Prostate gland (tissue), 2 donors: Measurements from ENCODE around the gene SYT13. TPM values are rescaled to one million over a fixed set of nuclear protein-coding genes. Genes with fewer than 3 reads are reported as not detected.

Source experiments
- DNase-seq: peaks from one replicate; pipeline ENCODE4 v3.0.0-alpha.2; 2019; ENCODE audit warnings: low spot score
- H3K27ac ChIP-seq, 2 donors: fragments of 200-600 bp; sonication (generic); 2 replicates each; pipeline ENCODE4 v1.5.1; 2017 to 2019
- H3K27me3 ChIP-seq: fragments of 200-600 bp; sonication (generic); replicated peaks from 2 replicates; pipeline ENCODE4 v1.5.1; 2019; ENCODE audit not compliant: insufficient read depth
- H3K36me3 ChIP-seq, 2 donors: fragments of 200-600 bp; sonication (generic); 1 replicate in 1 of 2; 2 replicates in 1 of 2; pipeline versions ENCODE4 v1.5.1 to v1.8.1; 2017 to 2019
- H3K4me1 ChIP-seq: fragments of 200-600 bp; sonication (generic); replicated peaks from 2 replicates; pipeline ENCODE4 v1.5.1; 2019
- H3K4me3 ChIP-seq, 2 donors: fragments of 200-600 bp; sonication (generic); 2 replicates each; pipeline ENCODE4 v1.5.1; 2017 to 2019
- H3K9me3 ChIP-seq: fragments of 200-600 bp; sonication (generic); 2 replicates; pipeline ENCODE4 v1.5.1; 2017
- POLR2A ChIP-seq: fragments of 450-650 bp; IDR thresholded peaks from one replicate; pipeline ENCODE4 v1.6.1; 2016; ENCODE audit warnings: antibody characterized with exemption, mild to moderate bottlenecking
- POLR2AphosphoS5 ChIP-seq: sonication (generic); formaldehyde crosslinking; IDR thresholded peaks from one replicate; pipeline ENCODE4 v1.6.1; 2017; ENCODE audit warnings: antibody characterized with exemption
- WGBS: methylation state at CpG from one replicate; pipeline ENCODE4 v1.1.5; 2018; 5-methylcytosine and 5-hydroxymethylcytosine counted together
- intact Hi-C: fragments of 100-400 bp; cut with DNase I; formaldehyde crosslinking; loops from one replicate; pipeline ENCODE4 v1.14.2; 2022
- total RNA-seq, 2 donors: library from RNA; depleted of rRNA; stranded (reverse); fragments of >200 nt; gene quantifications; one replicate each; pipeline ENCODE4 v1.1.0, GENCODE V29; 2016
- TF ChIP-seq, protein P1 (sequence below), 4 experiments: fragments of 200-600 bp in 2 of 4; fragments of 450-650 bp in 2 of 4; sonication (generic) in 2 of 4; IDR thresholded peaks; 1 replicate in 3 of 4; 2 replicates in 1 of 4; pipeline ENCODE4 v1.5.1; 2016 to 2019; ENCODE audit warnings: antibody characterized with exemption in 4 of 4, mild to moderate bottlenecking in 2 of 4, moderate library complexity in 2 of 4

SYT13 gene
- total RNA-seq, 2 donors from 2014 or later: 0.80 to 4.8 TPM

GRCh38 chr11:45260071-45260470 is 26.1 kb downstream of the SYT13 start:
- no peaks in the 10 kb centered on the region for H3K27me3 ChIP-seq
- H3K4me1 ChIP-seq: no peaks in the 10 kb centered on the region
- no peak for TF ChIP-seq POLR2A
- TF ChIP-seq, protein P1, sequence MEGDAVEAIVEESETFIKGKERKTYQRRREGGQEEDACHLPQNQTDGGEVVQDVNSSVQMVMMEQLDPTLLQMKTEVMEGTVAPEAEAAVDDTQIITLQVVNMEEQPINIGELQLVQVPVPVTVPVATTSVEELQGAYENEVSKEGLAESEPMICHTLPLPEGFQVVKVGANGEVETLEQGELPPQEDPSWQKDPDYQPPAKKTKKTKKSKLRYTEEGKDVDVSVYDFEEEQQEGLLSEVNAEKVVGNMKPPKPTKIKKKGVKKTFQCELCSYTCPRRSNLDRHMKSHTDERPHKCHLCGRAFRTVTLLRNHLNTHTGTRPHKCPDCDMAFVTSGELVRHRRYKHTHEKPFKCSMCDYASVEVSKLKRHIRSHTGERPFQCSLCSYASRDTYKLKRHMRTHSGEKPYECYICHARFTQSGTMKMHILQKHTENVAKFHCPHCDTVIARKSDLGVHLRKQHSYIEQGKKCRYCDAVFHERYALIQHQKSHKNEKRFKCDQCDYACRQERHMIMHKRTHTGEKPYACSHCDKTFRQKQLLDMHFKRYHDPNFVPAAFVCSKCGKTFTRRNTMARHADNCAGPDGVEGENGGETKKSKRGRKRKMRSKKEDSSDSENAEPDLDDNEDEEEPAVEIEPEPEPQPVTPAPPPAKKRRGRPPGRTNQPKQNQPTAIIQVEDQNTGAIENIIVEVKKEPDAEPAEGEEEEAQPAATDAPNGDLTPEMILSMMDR (IDR thresholded peaks at IDR 0.05): no peak
- TF ChIP-seq POLR2AphosphoS5: no peak
- H3K9me3 ChIP-seq: no peaks in the 10 kb centered on the region
- no peak for DNase-seq
- H3K4me3 ChIP-seq: no peak overlapping the region
- no peaks in the 10 kb centered on the region for H3K36me3 ChIP-seq
- intact Hi-C loops: no loop called here
- H3K27ac ChIP-seq: no peak overlapping the region

DNA sequence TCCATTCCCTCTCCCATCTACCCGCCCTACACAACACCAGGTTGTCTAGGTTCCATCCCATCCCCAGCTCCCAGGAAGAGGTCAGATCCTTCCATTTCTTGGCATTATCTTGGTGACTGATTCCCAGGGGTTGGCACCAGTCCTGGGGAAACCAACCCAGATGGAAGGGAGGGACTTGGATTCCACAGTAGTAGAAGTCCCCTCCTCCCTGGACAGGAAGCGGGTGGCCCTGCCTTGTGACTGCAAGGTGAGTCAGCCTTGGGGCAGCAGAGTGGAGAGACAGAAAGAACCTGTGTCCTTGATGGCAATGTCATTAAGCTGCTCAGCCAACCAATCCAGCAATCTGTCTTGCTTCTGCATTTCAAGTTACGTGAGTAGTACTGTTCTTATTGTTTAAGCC is 26.5 kb downstream of the SYT13 start:
- Histone ChIP-seq H3K9me3 (no peaks in the 10 kb centered on the region), H3K27me3 (no peaks in the 10 kb centered on the region), H3K4me1 (no peaks in the 10 kb centered on the region), H3K36me3 (no peaks in the 10 kb centered on the region), H3K27ac (no peak overlapping the region), H3K4me3 (no peak overlapping the region)
- intact Hi-C loops: no loop called here
- 92% methylated on average over 3 of the region's 3 CpGs for WGBS
- no peak for DNase-seq
- TF ChIP-seq POLR2AphosphoS5 (no peak), POLR2A (no peak)
- TF ChIP-seq, protein P1 (IDR thresholded peaks at IDR 0.05): no peak

DNA sequence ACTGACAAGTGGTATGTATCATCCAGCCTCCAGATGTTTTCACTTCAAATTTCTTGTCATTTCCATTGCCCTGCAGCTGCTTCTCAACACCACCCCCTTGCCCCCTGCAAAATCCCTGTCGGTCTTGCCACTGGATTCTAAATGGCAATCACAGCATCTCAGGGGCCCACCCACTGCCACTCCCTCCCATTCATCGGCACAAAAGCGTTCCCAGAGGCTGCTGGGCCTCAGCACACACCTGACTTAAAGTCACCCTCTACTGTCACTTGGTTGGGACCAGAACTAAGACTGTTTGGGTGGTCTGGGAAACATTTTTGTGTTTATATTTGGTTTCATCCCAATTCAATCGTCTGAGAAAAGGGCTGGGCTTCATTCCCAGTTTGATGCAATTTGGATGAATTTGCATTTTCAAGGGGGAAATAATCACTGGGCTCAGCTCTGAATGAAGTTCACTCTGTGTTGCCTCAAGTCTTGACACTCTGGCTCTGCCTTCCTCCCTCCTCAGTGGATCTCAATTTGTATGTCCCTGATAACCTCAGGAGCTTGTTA is 27.1 kb downstream of the SYT13 start:
- no peak overlapping the region for H3K27ac ChIP-seq
- no peaks in the 10 kb centered on the region for H3K9me3 ChIP-seq
- H3K4me1 ChIP-seq: no peaks in the 10 kb centered on the region
- no peak for TF ChIP-seq POLR2AphosphoS5
- TF ChIP-seq, protein P1 (IDR thresholded peaks at IDR 0.05): no peak
- TF ChIP-seq POLR2A: no peak
- H3K36me3 ChIP-seq: no peaks in the 10 kb centered on the region
- WGBS: 17% methylated on average over 4 of the region's 4 CpGs
- H3K27me3 ChIP-seq: no peaks in the 10 kb centered on the region
- intact Hi-C loops: no loop called here
- no peak for DNase-seq
- no peak overlapping the region for H3K4me3 ChIP-seq

GRCh38 chr11:45254070-45254469 is 32.1 kb downstream of the SYT13 start:
- no peak overlapping the region for H3K4me3 ChIP-seq
- H3K4me1 ChIP-seq: no peaks in the 10 kb centered on the region
- intact Hi-C loops: no loop called here
- H3K9me3 ChIP-seq: no peaks in the 10 kb centered on the region
- no peak overlapping the region for H3K27ac ChIP-seq
- TF ChIP-seq, protein P1 (IDR thresholded peaks at IDR 0.05): no peak
- TF ChIP-seq POLR2AphosphoS5 (no peak), POLR2A (no peak)
- 79% methylated on average over 4 of the region's 4 CpGs for WGBS
- H3K27me3 ChIP-seq: no peaks in the 10 kb centered on the region
- H3K36me3 ChIP-seq: no peaks in the 10 kb centered on the region
- DNase-seq: no peak

DNA sequence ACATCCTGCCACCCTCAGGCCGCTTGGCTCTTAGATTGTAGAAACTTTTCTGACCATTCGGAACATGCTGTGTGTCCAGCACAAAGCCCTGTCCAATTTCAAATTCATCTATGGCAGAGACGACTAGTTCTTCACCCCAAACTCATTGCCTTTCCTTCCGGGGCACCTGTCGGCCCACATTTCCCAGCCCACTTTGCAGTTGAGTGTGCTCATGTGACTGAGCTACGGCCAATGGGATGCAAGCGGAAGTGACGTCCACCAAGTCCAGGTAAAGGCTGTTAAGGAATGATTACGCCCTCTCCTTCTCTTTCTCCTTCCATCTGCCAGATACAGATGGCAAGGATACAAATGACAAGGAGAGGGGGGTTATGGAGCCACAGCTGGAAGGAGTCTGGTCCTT is 32.5 kb downstream of the SYT13 start:
- WGBS: 88% methylated on average over 9 of the region's 9 CpGs
- Histone ChIP-seq H3K36me3 (no peaks in the 10 kb centered on the region), H3K4me1 (no peaks in the 10 kb centered on the region), H3K27me3 (no peaks in the 10 kb centered on the region), H3K27ac (no peak overlapping the region), H3K9me3 (no peaks in the 10 kb centered on the region), H3K4me3 (no peak overlapping the region)
- DNase-seq: no peak
- intact Hi-C loops: no loop called here
- TF ChIP-seq, protein P1 (IDR thresholded peaks at IDR 0.05): no peak
- TF ChIP-seq POLR2AphosphoS5: no peak
- no peak for TF ChIP-seq POLR2A
